Measurements from ENCODE around the gene KCNK7.

GRCh38 chr11:65595131-65595530 is 469 bp downstream of the KCNK7 start:
- TF ChIP-seq POLR2AphosphoS5 (IDR thresholded peaks at IDR 0.05; ENCODE audit: low read depth, low read length) (no peak), FOXP2 (optimal IDR thresholded peaks at IDR 0.05; ENCODE audit: borderline replicate concordance, extremely low read depth, extremely low read length, insufficient read depth) (no peak), REST (IDR thresholded peaks at IDR 0.05; ENCODE audit: insufficient read depth in 1 of 2, low read depth in 2 of 2, low read length in 2 of 2) (no peak)

Data from PFSK-1 (cell line).